Panc1 (cell line): ENCODE data around the gene PSMG1. TPM values are rescaled to one million over a fixed set of nuclear protein-coding genes. Genes with fewer than 3 reads are reported as not detected.

Experiments used
- ATAC-seq: fragments of 200-7000 bp; cut with Tn5 transposase; 2 replicates; pipeline ENCODE4 v1.9.1; 2020; ENCODE audit warnings: mild to moderate bottlenecking, moderate library complexity
- BruUV-seq: library from RNA; stranded (reverse); fragments of 400-500 nt; replicated peaks from 2 replicates; lab custom pipeline; 2021; lab: Mats Ljungman, UMichigan
- CTCF ChIA-PET: fragments of 300-600 bp; sonication (Branson Sonifier 250); formaldehyde crosslinking; loops from one replicate; lab custom pipeline; 2022; ENCODE audit warnings: antibody characterized with exemption; lab: Charles Lee
- POLR2A ChIA-PET: fragments of 300-600 bp; sonication (Branson Sonifier 250); formaldehyde crosslinking; loops from one replicate; lab custom pipeline; 2022; ENCODE audit warnings: antibody characterized with exemption; lab: Charles Lee
- DNase-seq: peaks from one replicate; pipeline ENCODE4 v3.0.0-alpha.2; 2010; ENCODE audit warnings: low read depth, low spot score
- H3K27ac ChIP-seq: 2 replicates; pipeline ENCODE4 v1.5.1; 2011; ENCODE audit warnings: mild to moderate bottlenecking, low read length, inconsistent platforms
- H3K27me3 ChIP-seq: fragments of 200-500 bp; sonication (Bioruptor generic); 2 replicates; pipeline ENCODE4 v1.6.0; 2014; ENCODE audit warnings: low read length, inconsistent platforms; ENCODE audit not compliant: control insufficient read depth, insufficient read depth
- H3K36me3 ChIP-seq: fragments of 200-500 bp; sonication (Bioruptor generic); 2 replicates; pipeline ENCODE4 v1.5.1; 2014; ENCODE audit warnings: inconsistent platforms, mild to moderate bottlenecking, low read length, moderate library complexity; ENCODE audit not compliant: control insufficient read depth, insufficient read depth
- H3K4me1 ChIP-seq: 2 replicates; pipeline ENCODE4 v1.5.1; 2011; ENCODE audit warnings: inconsistent platforms, mild to moderate bottlenecking, low read length, moderate library complexity; ENCODE audit not compliant: control insufficient read depth, insufficient read depth
- H3K4me3 ChIP-seq, 2 experiments: 2 replicates each; pipeline ENCODE4 v1.5.1; 2011 to 2012; ENCODE audit warnings: low read depth in 2 of 2, low read length in 2 of 2, mild to moderate bottlenecking in 2 of 2, inconsistent platforms in 1 of 2, moderate library complexity in 1 of 2
- H3K9me3 ChIP-seq: fragments of 200-500 bp; sonication (Bioruptor generic); 2 replicates; pipeline ENCODE4 v1.5.1; 2014; ENCODE audit warnings: low read depth, mild to moderate bottlenecking, inconsistent platforms, low read length, moderate library complexity; ENCODE audit not compliant: control insufficient read depth, insufficient read depth
- CTCF ChIP-seq: fragments of 450-650 bp; IDR thresholded peaks from 2 replicates; pipeline ENCODE4 v1.5.1; 2017; ENCODE audit warnings: mild to moderate bottlenecking
- POLR2AphosphoS5 ChIP-seq: IDR thresholded peaks from 2 replicates; pipeline ENCODE4 v1.6.1; 2012; ENCODE audit warnings: mild to moderate bottlenecking, low read depth, low read length, moderate library complexity
- SIN3A ChIP-seq: IDR thresholded peaks from 2 replicates; pipeline ENCODE4 v1.6.1; 2012; ENCODE audit warnings: low read depth, mild to moderate bottlenecking, low read length, moderate library complexity, borderline replicate concordance; ENCODE audit not compliant: insufficient read depth
- TCF7L2 ChIP-seq: IDR thresholded peaks from 2 replicates; pipeline ENCODE4 v1.6.1; 2011; ENCODE audit warnings: mild to moderate bottlenecking, low read depth, low read length, inconsistent platforms
- in situ Hi-C: cut with HindIII; loops from 2 replicates; pipeline ENCODE4 v1.10.0; 2016; ENCODE audit warnings: low sequenced_read_pairs, low pct_unique_long_range_greater_than_20kb
- intact Hi-C: fragments of 100-400 bp; cut with micrococcal nuclease; formaldehyde crosslinking; loops from one replicate; pipeline ENCODE4 v1.10.0; 2022; ENCODE audit not compliant: unreplicated experiment
- total RNA-seq: library from RNA; stranded (reverse); gene quantifications from one replicate; pipeline ENCODE4 v1.2.1, GENCODE V29; 2021; ENCODE audit not compliant: unreplicated experiment
- TF ChIP-seq, protein P1 (sequence below), 2 experiments: IDR thresholded peaks; 2 replicates each; pipeline ENCODE4 v1.6.1; 2011 to 2012; ENCODE audit warnings: low read depth in 2 of 2, control low read depth in 1 of 2, low read length in 1 of 2, mild to moderate bottlenecking in 1 of 2, moderate library complexity in 1 of 2; ENCODE audit not compliant: insufficient read depth in 1 of 2

PSMG1 gene
- total RNA-seq, 1 experiment from 2014 or later = 70.0 TPM

GRCh38 chr21:39224930-39225329 lies 41.7 kb upstream of the PSMG1 start:
- no TSS peak for BruUV-seq
- H3K36me3 ChIP-seq = peaks cover 6% of the 10 kb centered on the region; the same call in 1 of the 2 replicates
- in situ Hi-C loops = no loop called here

DNA sequence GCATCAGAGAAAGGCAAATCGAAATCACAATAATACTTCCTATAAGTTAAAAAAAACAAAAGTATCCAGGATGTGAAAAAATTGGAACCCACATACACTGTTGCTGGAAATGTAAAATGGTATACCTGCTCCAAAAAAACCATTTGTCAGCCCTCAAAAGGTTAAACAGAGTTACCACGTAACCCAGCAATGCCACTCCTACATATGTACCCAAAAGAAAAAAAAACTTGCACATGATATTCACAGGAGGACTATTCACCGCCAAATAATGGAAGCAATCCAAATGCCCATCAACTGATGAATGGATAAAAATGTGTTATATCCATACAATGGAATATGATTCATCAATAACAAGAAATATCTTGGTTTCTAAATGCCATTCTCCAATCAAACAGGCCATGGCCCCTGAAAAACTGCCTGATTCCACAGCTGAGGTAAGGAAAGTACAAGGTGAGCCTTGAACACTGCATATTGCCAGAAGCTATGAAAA lies 38.8 kb upstream of the PSMG1 start:
- intact Hi-C loops = no loop called here
- CTCF ChIA-PET = no interaction called here

More at GRCh38 chr21:39224930-39225329, 41.7 kb upstream of the PSMG1 start:
- no peak overlapping the region for H3K27ac ChIP-seq
- no peaks in the 10 kb centered on the region for H3K9me3 ChIP-seq
- ATAC-seq (no peak), DNase-seq (no peak)
- ChIA-PET CTCF (no interaction called here), POLR2A (no interaction called here)
- H3K4me3 ChIP-seq = no peak overlapping the region
- TF ChIP-seq, protein P1, sequence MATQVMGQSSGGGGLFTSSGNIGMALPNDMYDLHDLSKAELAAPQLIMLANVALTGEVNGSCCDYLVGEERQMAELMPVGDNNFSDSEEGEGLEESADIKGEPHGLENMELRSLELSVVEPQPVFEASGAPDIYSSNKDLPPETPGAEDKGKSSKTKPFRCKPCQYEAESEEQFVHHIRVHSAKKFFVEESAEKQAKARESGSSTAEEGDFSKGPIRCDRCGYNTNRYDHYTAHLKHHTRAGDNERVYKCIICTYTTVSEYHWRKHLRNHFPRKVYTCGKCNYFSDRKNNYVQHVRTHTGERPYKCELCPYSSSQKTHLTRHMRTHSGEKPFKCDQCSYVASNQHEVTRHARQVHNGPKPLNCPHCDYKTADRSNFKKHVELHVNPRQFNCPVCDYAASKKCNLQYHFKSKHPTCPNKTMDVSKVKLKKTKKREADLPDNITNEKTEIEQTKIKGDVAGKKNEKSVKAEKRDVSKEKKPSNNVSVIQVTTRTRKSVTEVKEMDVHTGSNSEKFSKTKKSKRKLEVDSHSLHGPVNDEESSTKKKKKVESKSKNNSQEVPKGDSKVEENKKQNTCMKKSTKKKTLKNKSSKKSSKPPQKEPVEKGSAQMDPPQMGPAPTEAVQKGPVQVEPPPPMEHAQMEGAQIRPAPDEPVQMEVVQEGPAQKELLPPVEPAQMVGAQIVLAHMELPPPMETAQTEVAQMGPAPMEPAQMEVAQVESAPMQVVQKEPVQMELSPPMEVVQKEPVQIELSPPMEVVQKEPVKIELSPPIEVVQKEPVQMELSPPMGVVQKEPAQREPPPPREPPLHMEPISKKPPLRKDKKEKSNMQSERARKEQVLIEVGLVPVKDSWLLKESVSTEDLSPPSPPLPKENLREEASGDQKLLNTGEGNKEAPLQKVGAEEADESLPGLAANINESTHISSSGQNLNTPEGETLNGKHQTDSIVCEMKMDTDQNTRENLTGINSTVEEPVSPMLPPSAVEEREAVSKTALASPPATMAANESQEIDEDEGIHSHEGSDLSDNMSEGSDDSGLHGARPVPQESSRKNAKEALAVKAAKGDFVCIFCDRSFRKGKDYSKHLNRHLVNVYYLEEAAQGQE (IDR thresholded peaks at IDR 0.05; ENCODE audit: insufficient read depth in 1 of 2, low read depth in 2 of 2, low read length in 1 of 2) = no peak
- TF ChIP-seq POLR2AphosphoS5 (no peak), SIN3A (no peak), TCF7L2 (no peak), CTCF (no peak)
- no peaks in the 10 kb centered on the region for H3K27me3 ChIP-seq
- H3K4me1 ChIP-seq = no peaks in the 10 kb centered on the region
- intact Hi-C loops = no loop called here

More for the DNA sequence above, 38.8 kb upstream of the PSMG1 start:
- no peak for ATAC-seq
- DNase-seq = no peak
- no peak overlapping the region for H3K4me3 ChIP-seq
- H3K27me3 ChIP-seq = no peaks in the 10 kb centered on the region
- in situ Hi-C loops = no loop called here
- H3K27ac ChIP-seq = no peak overlapping the region
- POLR2A ChIA-PET = no interaction called here
- no peaks in the 10 kb centered on the region for H3K9me3 ChIP-seq
- BruUV-seq = no TSS peak
- TF ChIP-seq, protein P1 (IDR thresholded peaks at IDR 0.05; ENCODE audit: insufficient read depth in 1 of 2, low read depth in 2 of 2, low read length in 1 of 2) = no peak
- TF ChIP-seq TCF7L2 (no peak), CTCF (no peak), POLR2AphosphoS5 (no peak), SIN3A (no peak)
- H3K4me1 ChIP-seq = no peaks in the 10 kb centered on the region
- H3K36me3 ChIP-seq = peaks cover 13% of the 10 kb centered on the region; the same call in 1 of the 2 replicates
